Ishikawa (cell line): Measurements from ENCODE around the gene SHISA3.

Source experiments
- CEBPB ChIP-seq: IDR thresholded peaks from 2 replicates; pipeline ENCODE4 v1.6.1; 2012
- CREB1 ChIP-seq: IDR thresholded peaks from 2 replicates; pipeline ENCODE4 v1.6.1; 2012; ENCODE audit warnings: low read depth
- FOXM1 ChIP-seq: IDR thresholded peaks from 2 replicates; pipeline ENCODE4 v1.6.1; 2012; ENCODE audit warnings: low read depth, borderline replicate concordance
- NFIC ChIP-seq: IDR thresholded peaks from 2 replicates; pipeline ENCODE4 v1.6.1; 2012
- RAD21 ChIP-seq: IDR thresholded peaks from 2 replicates; pipeline ENCODE4 v1.6.1; 2012; ENCODE audit warnings: low read depth
- TAF1 ChIP-seq: IDR thresholded peaks from 2 replicates; pipeline ENCODE4 v1.6.1; 2012; ENCODE audit warnings: low read depth, mild to moderate bottlenecking
- TCF12 ChIP-seq: IDR thresholded peaks from 2 replicates; pipeline ENCODE4 v1.6.1; 2012; ENCODE audit warnings: low read depth
- YY1 ChIP-seq: IDR thresholded peaks from 2 replicates; pipeline ENCODE4 v1.6.1; 2012; ENCODE audit warnings: low read depth
- ZBTB7A ChIP-seq: IDR thresholded peaks from 2 replicates; pipeline ENCODE4 v1.6.1; 2012; ENCODE audit warnings: low read depth
- TF ChIP-seq, protein P1 (sequence below): IDR thresholded peaks from 2 replicates; pipeline ENCODE4 v1.6.1; 2012
- TF ChIP-seq, protein P2 (sequence below): IDR thresholded peaks from 2 replicates; pipeline ENCODE4 v1.6.1; 2012; ENCODE audit warnings: low read depth, mild to moderate bottlenecking
- TF ChIP-seq, protein P3 (sequence below): IDR thresholded peaks from 2 replicates; pipeline ENCODE4 v1.6.1; 2012

DNA sequence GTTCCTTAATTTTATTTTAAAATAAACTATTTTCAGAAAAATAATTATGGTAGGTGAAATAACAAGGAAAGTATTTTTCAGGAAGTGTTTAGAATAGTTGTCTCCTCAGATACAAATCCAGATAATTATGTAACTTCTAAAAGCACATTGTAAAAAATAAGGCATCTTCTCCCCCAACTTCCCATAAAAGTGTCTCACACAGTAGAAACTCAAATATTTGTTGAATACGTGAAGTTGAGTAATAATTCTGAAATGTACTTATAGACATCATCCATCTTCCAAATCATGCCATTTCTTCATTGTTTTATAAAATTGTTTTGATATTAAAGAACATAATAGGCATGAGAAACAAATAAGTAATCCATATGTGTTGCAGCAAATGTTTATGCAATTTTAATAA is 18.0 kb downstream of the SHISA3 start:
- TF ChIP-seq, protein P1, sequence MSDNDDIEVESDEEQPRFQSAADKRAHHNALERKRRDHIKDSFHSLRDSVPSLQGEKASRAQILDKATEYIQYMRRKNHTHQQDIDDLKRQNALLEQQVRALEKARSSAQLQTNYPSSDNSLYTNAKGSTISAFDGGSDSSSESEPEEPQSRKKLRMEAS = no peak
- TF ChIP-seq RAD21 (no peak), CEBPB (no peak), NFIC (no peak), TCF12 (no peak), TAF1 (no peak), ZBTB7A (no peak), CREB1 (no peak), YY1 (no peak), FOXM1 (no peak)
- TF ChIP-seq, protein P2, sequence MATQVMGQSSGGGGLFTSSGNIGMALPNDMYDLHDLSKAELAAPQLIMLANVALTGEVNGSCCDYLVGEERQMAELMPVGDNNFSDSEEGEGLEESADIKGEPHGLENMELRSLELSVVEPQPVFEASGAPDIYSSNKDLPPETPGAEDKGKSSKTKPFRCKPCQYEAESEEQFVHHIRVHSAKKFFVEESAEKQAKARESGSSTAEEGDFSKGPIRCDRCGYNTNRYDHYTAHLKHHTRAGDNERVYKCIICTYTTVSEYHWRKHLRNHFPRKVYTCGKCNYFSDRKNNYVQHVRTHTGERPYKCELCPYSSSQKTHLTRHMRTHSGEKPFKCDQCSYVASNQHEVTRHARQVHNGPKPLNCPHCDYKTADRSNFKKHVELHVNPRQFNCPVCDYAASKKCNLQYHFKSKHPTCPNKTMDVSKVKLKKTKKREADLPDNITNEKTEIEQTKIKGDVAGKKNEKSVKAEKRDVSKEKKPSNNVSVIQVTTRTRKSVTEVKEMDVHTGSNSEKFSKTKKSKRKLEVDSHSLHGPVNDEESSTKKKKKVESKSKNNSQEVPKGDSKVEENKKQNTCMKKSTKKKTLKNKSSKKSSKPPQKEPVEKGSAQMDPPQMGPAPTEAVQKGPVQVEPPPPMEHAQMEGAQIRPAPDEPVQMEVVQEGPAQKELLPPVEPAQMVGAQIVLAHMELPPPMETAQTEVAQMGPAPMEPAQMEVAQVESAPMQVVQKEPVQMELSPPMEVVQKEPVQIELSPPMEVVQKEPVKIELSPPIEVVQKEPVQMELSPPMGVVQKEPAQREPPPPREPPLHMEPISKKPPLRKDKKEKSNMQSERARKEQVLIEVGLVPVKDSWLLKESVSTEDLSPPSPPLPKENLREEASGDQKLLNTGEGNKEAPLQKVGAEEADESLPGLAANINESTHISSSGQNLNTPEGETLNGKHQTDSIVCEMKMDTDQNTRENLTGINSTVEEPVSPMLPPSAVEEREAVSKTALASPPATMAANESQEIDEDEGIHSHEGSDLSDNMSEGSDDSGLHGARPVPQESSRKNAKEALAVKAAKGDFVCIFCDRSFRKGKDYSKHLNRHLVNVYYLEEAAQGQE = no peak
- TF ChIP-seq, protein P3, sequence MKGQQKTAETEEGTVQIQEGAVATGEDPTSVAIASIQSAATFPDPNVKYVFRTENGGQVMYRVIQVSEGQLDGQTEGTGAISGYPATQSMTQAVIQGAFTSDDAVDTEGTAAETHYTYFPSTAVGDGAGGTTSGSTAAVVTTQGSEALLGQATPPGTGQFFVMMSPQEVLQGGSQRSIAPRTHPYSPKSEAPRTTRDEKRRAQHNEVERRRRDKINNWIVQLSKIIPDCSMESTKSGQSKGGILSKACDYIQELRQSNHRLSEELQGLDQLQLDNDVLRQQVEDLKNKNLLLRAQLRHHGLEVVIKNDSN = no peak
